Measurements from ENCODE around the gene HOXB13. TPM values are rescaled to one million over a fixed set of nuclear protein-coding genes. Genes with fewer than 3 reads are reported as not detected.

Gene HOXB13
- total RNA-seq, 6 experiments from 2014 or later, result not detected

GRCh38 chr17:48733632-48734328 is 5.2 kb upstream of the HOXB13 start:
- TF ChIP-seq CTCF (IDR thresholded peaks at IDR 0.05) (no peak), POLR2A (IDR thresholded peaks at IDR 0.05) (no peak)
- peaks cover 21 to 55% of the 10 kb centered on the region in 2 donors for H3K27me3 ChIP-seq
- DNase-seq (no peak), ATAC-seq (no peak)
- H3K4me3 ChIP-seq, result no peak overlapping the region
- H3K36me3 ChIP-seq, result no peaks in the 10 kb centered on the region
- WGBS (ENCODE audit: insufficient coverage, low coverage, low lambda C conversion rate, missing lambda C conversion rate), result 9% methylated on average over 18 of the region's 22 CpGs
- H3K27ac ChIP-seq, result no peak overlapping the region
- H3K9me3 ChIP-seq, result no peaks in the 10 kb centered on the region
- intact Hi-C loops (cut with DNase I), result loop anchor here in 1 of 2 donors (10.0 kb wide), 1 partner anchor 51 kb away; no protein-coding TSS in a partner anchor
- H3K4me1 ChIP-seq, result no peaks in the 10 kb centered on the region

- 7% methylated on average over 37 of the region's 50 CpGs for WGBS (ENCODE audit: insufficient coverage, low coverage, low lambda C conversion rate, missing lambda C conversion rate)
- no peak for ATAC-seq
- no peaks in the 10 kb centered on the region for H3K36me3 ChIP-seq
- H3K27me3 ChIP-seq, result peaks cover 13 to 55% of the 10 kb centered on the region in 2 donors
- H3K9me3 ChIP-seq, result no peaks in the 10 kb centered on the region
- no peak for DNase-seq
- H3K4me3 ChIP-seq, result no peak overlapping the region
- H3K4me1 ChIP-seq, result no peaks in the 10 kb centered on the region
- no peak overlapping the region for H3K27ac ChIP-seq
- intact Hi-C loops (cut with DNase I), result loop anchor here in 1 of 2 donors (10.0 kb wide), 1 partner anchor 52 kb away; no protein-coding TSS in a partner anchor
- no peak for TF ChIP-seq CTCF (IDR thresholded peaks at IDR 0.05)
- no peak for TF ChIP-seq POLR2A (IDR thresholded peaks at IDR 0.05)
These were observed 4.4 kb upstream of the HOXB13 start for GRCh38 chr17:48732688-48733629.

- Histone ChIP-seq H3K9me3 (no peaks in the 10 kb centered on the region), H3K4me3 (no peak overlapping the region), H3K27ac (no peak overlapping the region), H3K36me3 (no peaks in the 10 kb centered on the region), H3K4me1 (no peaks in the 10 kb centered on the region), H3K27me3 (peaks cover 12 to 64% of the 10 kb centered on the region in 2 donors)
- intact Hi-C loops (cut with DNase I), result loop anchor here in 1 of 2 donors (10.0 kb wide), 1 partner anchor 53 kb away; no protein-coding TSS in a partner anchor
- DNase-seq (no peak), ATAC-seq (no peak)
- TF ChIP-seq POLR2A (IDR thresholded peaks at IDR 0.05) (no peak), CTCF (IDR thresholded peaks at IDR 0.05) (no peak)
These were observed 2.8 kb upstream of the HOXB13 start for GRCh38 chr17:48731355-48731754.

GRCh38 chr17:48730240-48730550 is 1.6 kb upstream of the HOXB13 start:
- WGBS (ENCODE audit: insufficient coverage, low coverage, low lambda C conversion rate, missing lambda C conversion rate), result 36% methylated on average over 3 of the region's 3 CpGs
- Histone ChIP-seq H3K27ac (no peak overlapping the region), H3K36me3 (no peaks in the 10 kb centered on the region), H3K4me3 (no peak overlapping the region), H3K27me3 (peaks cover 12 to 76% of the 10 kb centered on the region in 2 donors), H3K9me3 (no peaks in the 10 kb centered on the region), H3K4me1 (no peaks in the 10 kb centered on the region)
- no peak for DNase-seq
- intact Hi-C loops (cut with DNase I), result loop anchor here in 1 of 2 donors (10.0 kb wide), 1 partner anchor 55 kb away; no protein-coding TSS in a partner anchor
- no peak for TF ChIP-seq CTCF (IDR thresholded peaks at IDR 0.05)
- TF ChIP-seq POLR2A (IDR thresholded peaks at IDR 0.05), result no peak
- ATAC-seq, result no peak

Measured in right lobe of liver (tissue), 6 donors.